Measurements from ENCODE around the gene FCAMR.
"Not testable (repeated sequence)": the region's sequence is repeated elsewhere in the genome, so short reads cannot be mapped to it uniquely, and the experiment has no call there.

FCAMR gene

DNA sequence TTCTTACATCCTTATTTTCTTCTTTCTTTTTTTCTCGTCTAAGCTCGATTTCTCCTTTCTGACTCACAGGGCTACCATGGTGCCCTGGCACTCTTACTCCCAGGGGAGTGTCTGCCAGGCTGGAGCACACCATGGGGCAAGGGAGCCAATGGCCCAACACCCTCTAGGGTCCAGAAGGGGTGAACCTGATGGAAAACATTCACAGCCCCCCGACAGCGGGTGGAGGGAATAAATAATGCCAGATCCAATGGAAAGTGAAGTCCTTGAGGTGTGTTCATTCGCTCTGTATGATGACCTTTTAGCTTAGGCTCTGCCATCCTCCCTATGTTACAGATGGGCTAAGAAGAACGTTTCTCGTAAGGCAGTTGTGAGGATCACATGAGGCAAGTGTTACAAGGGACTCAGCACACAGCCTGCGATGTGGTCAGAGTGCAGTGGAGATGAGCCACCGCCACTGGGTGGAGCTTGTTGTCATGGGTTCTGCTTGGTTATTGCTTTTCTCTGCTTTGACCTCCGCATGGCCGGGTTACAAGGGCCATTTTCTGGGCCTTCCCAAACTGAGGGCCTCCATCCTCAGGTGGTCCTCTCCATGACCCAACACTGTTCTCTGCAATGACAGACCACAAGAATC, 45.0 kb downstream of the FCAMR start:
- H3K9me3 ChIP-seq (ENCODE audit: severe bottlenecking), result peaks cover 5% of the 10 kb centered on the region
- no peak overlapping the region for H3K4me3 ChIP-seq (ENCODE audit: low read depth, low read length)
- DNase-seq, result peak; percentile 43
- no peak overlapping the region for H3K27ac ChIP-seq
- peaks cover 85% of the 10 kb centered on the region for H3K27me3 ChIP-seq (ENCODE audit: insufficient read depth, low read depth, severe bottlenecking)
- H3K36me3 ChIP-seq, result no peaks in the 10 kb centered on the region
- peak; percentile 48 for TF ChIP-seq CTCF (IDR thresholded peaks at IDR 0.05; ENCODE audit: low read depth, low read length)

DNA sequence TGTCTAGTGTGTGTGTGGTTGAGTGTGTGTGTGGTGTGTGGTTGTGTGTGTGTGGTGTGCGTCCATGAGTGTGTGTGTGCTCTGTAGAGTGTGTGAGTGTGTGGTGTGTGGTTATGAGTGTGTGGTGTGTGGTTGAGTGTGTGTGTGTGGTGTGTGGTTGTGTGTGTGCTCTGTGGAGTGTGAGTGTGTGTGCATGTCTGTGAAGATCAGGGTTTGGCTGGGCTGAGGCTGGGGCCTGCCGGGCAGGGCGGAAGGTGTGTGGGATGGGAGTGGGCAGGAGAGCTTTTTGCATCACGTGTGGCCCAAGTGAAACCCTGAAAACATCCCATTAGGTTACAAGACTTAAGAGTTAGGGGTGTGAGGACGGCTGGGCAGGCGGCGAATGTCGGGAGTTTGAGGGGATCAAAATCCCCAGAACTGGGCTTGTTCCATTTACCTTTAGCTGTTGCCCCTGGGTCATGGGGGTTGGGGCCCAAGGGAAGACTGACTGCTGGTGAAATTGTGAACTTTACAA, 45.6 kb downstream of the FCAMR start:
- Histone ChIP-seq H3K9me3 (ENCODE audit: severe bottlenecking) (peaks cover 9% of the 10 kb centered on the region), H3K4me3 (ENCODE audit: low read depth, low read length) (no peak overlapping the region), H3K27me3 (ENCODE audit: insufficient read depth, low read depth, severe bottlenecking) (peaks cover 85% of the 10 kb centered on the region), H3K27ac (no peak overlapping the region), H3K36me3 (no peaks in the 10 kb centered on the region)
- no peak for TF ChIP-seq CTCF (IDR thresholded peaks at IDR 0.05; ENCODE audit: low read depth, low read length)
- no peak for DNase-seq

- H3K4me3 ChIP-seq (ENCODE audit: low read depth, low read length); H3K27ac ChIP-seq; H3K36me3 ChIP-seq; DNase-seq; H3K9me3 ChIP-seq (ENCODE audit: severe bottlenecking): not testable (repeated sequence)
- H3K27me3 ChIP-seq (ENCODE audit: insufficient read depth, low read depth, severe bottlenecking), result peaks cover 85% of the 10 kb centered on the region
These were observed 46.2 kb downstream of the FCAMR start for GRCh38 chr1:206923961-206924557.

GRCh38 chr1:206923009-206923960, 47.0 kb downstream of the FCAMR start:
- no peak overlapping the region for H3K4me3 ChIP-seq (ENCODE audit: low read depth, low read length)
- no peak for TF ChIP-seq CTCF (IDR thresholded peaks at IDR 0.05; ENCODE audit: low read depth, low read length)
- peaks cover 85% of the 10 kb centered on the region for H3K27me3 ChIP-seq (ENCODE audit: insufficient read depth, low read depth, severe bottlenecking)
- no peak for DNase-seq
- no peak overlapping the region for H3K27ac ChIP-seq
- peaks cover 9% of the 10 kb centered on the region for H3K9me3 ChIP-seq (ENCODE audit: severe bottlenecking)
- no peaks in the 10 kb centered on the region for H3K36me3 ChIP-seq

DNA sequence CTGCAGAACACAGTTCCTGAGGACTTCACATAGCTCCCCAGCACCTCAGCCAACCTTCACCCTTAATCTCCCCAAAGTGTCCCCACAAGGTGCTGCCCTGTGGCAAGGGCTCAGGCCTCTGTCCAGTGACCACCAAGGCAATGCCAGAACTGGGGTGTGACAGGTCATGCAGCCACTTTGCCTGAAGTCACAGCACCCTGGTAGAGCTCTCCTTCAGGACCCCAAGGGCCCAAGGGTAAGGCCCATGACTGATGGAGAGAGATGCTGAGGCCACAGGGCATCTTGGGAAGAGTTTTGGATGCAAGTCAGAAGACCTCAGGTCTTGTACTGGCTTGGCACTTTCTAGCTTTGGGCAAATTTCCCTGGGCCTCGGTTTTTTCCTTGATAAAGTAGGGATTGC, 47.7 kb downstream of the FCAMR start:
- peaks cover 85% of the 10 kb centered on the region for H3K27me3 ChIP-seq (ENCODE audit: insufficient read depth, low read depth, severe bottlenecking)
- no peak for DNase-seq
- no peaks in the 10 kb centered on the region for H3K36me3 ChIP-seq
- no peak overlapping the region for H3K27ac ChIP-seq
- TF ChIP-seq CTCF (IDR thresholded peaks at IDR 0.05; ENCODE audit: low read depth, low read length), result no peak
- peaks cover 9% of the 10 kb centered on the region for H3K9me3 ChIP-seq (ENCODE audit: severe bottlenecking)
- no peak overlapping the region for H3K4me3 ChIP-seq (ENCODE audit: low read depth, low read length)

GRCh38 chr1:206921772-206922265, 48.4 kb downstream of the FCAMR start, which contains the start of gene FCMR:
FCMR (minus strand) TSS chr1:206921941; CDS start chr1:206921854, 87 bp downstream.
- TF ChIP-seq CTCF (IDR thresholded peaks at IDR 0.05; ENCODE audit: low read depth, low read length), result no peak
- H3K36me3 ChIP-seq, result no peaks in the 10 kb centered on the region
- DNase-seq, result no peak
- H3K4me3 ChIP-seq (ENCODE audit: low read depth, low read length), result no peak within 1 kb of the TSS
- no peak within 1 kb of the TSS for H3K27ac ChIP-seq
- peaks cover 86% of the 10 kb centered on the region for H3K27me3 ChIP-seq (ENCODE audit: insufficient read depth, low read depth, severe bottlenecking)
- H3K9me3 ChIP-seq (ENCODE audit: severe bottlenecking), result peaks cover 9% of the 10 kb centered on the region
